ENCODE measurements around the gene THSD7B.

DNA sequence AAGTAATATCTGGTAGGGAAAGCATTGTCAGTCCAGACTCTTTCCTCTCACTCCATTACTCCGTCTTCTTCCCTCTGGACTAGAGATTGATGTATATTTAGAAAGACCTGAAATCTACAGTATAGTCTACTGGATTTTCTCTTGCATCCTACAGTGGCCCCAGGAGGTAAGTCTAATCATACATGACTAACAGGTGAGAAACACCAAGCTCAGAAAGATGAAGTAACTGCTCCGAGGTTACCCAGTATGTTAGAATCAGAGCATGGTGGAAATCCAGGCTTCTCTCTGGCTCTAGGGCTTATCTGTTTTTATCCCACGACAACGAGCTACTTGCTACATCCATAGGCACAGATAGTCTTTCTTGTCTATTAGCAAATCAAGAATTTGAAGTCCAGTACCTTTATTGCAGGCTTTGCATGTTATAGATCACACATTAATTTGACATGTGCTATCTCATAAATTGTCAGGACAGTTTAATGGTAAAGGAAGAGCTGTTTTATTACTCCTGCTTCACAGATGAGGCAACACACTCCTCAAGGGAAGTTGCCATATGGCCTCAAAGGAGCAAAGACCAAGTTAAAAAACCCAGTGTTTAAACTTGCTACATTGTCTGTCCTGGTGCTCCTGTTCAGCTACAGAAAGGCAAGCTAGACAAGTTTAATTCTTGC, 484.3 kb downstream of the THSD7B start:
- no peak for TF ChIP-seq RNF2 (IDR thresholded peaks at IDR 0.05; ENCODE audit: borderline replicate concordance, low read depth)
- TF ChIP-seq, protein P1, sequence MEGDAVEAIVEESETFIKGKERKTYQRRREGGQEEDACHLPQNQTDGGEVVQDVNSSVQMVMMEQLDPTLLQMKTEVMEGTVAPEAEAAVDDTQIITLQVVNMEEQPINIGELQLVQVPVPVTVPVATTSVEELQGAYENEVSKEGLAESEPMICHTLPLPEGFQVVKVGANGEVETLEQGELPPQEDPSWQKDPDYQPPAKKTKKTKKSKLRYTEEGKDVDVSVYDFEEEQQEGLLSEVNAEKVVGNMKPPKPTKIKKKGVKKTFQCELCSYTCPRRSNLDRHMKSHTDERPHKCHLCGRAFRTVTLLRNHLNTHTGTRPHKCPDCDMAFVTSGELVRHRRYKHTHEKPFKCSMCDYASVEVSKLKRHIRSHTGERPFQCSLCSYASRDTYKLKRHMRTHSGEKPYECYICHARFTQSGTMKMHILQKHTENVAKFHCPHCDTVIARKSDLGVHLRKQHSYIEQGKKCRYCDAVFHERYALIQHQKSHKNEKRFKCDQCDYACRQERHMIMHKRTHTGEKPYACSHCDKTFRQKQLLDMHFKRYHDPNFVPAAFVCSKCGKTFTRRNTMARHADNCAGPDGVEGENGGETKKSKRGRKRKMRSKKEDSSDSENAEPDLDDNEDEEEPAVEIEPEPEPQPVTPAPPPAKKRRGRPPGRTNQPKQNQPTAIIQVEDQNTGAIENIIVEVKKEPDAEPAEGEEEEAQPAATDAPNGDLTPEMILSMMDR (IDR thresholded peaks at IDR 0.05): no peak
- TF ChIP-seq POLR2A (IDR thresholded peaks at IDR 0.05; ENCODE audit: low read length): no peak
- no peak for TF ChIP-seq ESRRA (IDR thresholded peaks at IDR 0.05; ENCODE audit: borderline replicate concordance, low read length)
- no peak for TF ChIP-seq HEYL (CRISPR knock-in tag; IDR thresholded peaks at IDR 0.05)
- TF ChIP-seq MYC (IDR thresholded peaks at IDR 0.05; ENCODE audit: borderline replicate concordance, low read length): no peak
- TF ChIP-seq RAD21 (conservative IDR thresholded peaks at IDR 0.05 in 1 of 2, IDR thresholded peaks at IDR 0.05 in 1 of 2): no peak
- TF ChIP-seq RFX5 (IDR thresholded peaks at IDR 0.05): no peak
- TF ChIP-seq BHLHE40 (IDR thresholded peaks at IDR 0.05; ENCODE audit: low read depth, low read length): no peak
- TF ChIP-seq JUN (IDR thresholded peaks at IDR 0.05): no peak
- no peak for TF ChIP-seq POLR2AphosphoS2 (conservative IDR thresholded peaks at IDR 0.05; ENCODE audit: low read length)
- no peak for TF ChIP-seq PHF8 (IDR thresholded peaks at IDR 0.05; ENCODE audit: borderline replicate concordance, low read depth)
